ENCODE results near the gene KRT84.

GRCh38 chr12:52394836-52395405, 9.5 kb upstream of the KRT84 start:
- TF ChIP-seq CTCF (IDR thresholded peaks at IDR 0.05) (no peak), EZH2 (IDR thresholded peaks at IDR 0.05) (no peak)

All from neural progenitor cell (in vitro differentiated cells).